Measurements from ENCODE around the gene GYPC. TPM values are rescaled to one million over a fixed set of nuclear protein-coding genes. Genes with fewer than 3 reads are reported as not detected.
"Not testable (repeated sequence)": the region's sequence is repeated elsewhere in the genome, so short reads cannot be mapped to it uniquely, and the experiment has no call there.

The GYPC gene
- total RNA-seq, 1 donor from 2014 or later = 19.6 TPM

DNA sequence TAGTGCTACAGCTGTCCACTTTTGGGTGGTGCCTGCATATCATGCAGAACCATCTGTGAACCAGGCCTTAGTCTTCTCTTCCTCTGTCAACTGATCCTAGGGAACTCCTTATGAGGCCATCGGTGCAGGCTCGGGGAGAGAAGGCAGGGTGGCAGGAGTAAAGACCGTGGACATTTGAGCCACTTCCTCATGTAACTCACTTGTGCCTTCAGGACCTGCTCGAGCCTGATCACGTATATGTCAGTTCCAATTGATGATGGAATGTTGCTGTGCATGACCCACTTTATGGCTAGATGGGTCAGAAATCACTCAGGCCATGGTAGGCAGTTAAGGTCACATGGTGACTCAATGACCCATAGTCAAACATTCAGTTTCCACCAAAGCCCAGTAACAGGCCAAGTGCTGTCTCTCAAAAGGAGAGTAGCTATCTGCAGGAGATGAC, 7.6 kb upstream of the GYPC start:
- DNase-seq (ENCODE audit: low spot score in 2 of 2); FAIRE-seq: not testable (repeated sequence)

GRCh38 chr2:126649101-126649500, 6.9 kb upstream of the GYPC start:
- no peak for FAIRE-seq
- no peak for DNase-seq (ENCODE audit: low spot score in 2 of 2)

DNA sequence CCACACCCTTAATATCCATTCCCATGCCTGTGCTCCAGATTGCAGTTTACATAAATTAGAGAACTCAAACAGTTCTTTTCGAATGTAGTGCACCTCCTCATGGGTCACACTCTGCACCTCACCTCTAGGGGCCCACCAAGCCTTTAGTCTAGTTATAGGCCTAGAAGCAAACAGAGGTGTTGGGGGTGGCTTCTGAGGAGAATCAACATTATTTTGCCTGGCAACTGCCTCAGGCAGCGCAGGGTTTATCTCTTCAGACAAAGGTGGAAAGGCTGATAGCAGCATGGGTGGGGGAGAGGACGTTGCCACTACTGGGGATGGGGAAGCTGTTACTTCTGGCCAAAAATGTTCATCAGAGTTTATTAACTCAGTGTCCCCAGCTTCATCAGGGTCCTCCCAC, 5.0 kb upstream of the GYPC start:
- FAIRE-seq (no peak), DNase-seq (ENCODE audit: low spot score in 2 of 2) (no peak)

DNA sequence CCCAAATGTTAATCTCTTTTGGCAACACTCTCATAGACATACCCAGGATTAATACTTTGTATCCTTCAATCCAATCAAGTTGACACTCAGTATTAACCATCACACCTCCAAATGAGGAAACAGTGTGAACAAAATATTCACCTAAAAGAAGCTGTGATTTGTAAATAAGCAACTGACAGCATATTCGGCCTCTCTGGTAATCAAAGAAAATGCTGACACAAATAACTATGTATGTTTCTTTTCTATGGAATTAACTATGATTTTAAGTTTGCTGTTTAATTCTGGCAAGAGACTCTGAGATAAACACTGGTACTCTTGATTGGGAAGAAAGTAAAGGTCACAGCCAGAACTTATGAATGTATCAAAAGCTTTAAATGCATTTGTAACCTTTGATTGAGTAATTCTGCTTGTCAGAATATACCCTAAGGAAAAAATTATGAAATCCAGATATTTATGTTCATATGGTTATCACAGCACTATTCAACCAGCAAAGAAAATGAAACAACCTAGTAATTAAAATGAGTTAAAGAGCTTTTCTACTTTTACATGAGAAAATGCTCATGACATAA, 3.6 kb upstream of the GYPC start:
- no peak for FAIRE-seq
- no peak for DNase-seq (ENCODE audit: low spot score in 2 of 2)

GRCh38 chr2:126653109-126653508, 2.8 kb upstream of the GYPC start:
- DNase-seq (ENCODE audit: low spot score in 2 of 2) (no peak), FAIRE-seq (no peak)

DNA sequence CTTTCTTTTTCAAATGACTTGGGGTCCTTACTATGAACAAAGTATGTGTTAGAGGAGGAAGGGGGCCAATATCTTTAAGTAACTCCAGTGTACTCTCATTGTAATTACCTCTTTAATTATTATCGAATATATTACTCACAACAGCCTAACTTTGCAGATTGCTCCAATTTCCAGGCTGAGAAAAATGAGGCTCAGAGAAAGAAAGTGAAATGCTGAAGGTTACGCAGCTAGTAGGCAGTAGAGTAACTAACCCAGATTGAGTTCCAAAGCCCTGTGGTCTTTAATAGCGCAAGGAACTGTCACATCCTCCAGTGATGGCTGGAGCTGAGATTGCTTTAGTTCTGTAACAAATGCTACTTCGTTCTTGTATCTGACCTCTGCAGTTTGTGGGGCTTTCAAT, 2.2 kb upstream of the GYPC start:
- FAIRE-seq = no peak
- no peak for DNase-seq (ENCODE audit: low spot score in 2 of 2)

DNA sequence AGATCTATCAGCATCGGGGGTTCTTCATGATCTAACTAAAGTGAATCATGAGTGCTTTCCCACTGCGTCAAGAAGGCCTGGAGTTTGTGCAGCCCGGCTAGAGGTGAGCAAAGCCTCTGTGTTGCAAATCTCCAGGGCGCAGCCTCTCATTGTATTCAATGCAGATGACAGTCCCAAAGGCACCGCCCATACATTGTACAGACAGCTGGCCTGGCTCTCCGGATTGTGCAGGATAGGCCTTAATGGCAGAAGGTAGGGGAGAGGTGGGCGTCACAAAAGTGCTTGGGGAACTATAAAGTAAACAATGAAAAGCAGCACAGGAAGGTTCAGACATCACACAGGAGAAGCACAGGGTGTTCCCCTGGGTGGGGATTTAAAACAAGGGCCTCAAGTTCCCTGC, 907 bp upstream of the GYPC start:
- FAIRE-seq (no peak), DNase-seq (ENCODE audit: low spot score in 2 of 2) (no peak)

GRCh38 chr2:126656431-126657147, 631 bp downstream of the GYPC start:
- peak; percentile 44 to 61 for DNase-seq (ENCODE audit: low spot score in 2 of 2)
- FAIRE-seq = no peak

DNA sequence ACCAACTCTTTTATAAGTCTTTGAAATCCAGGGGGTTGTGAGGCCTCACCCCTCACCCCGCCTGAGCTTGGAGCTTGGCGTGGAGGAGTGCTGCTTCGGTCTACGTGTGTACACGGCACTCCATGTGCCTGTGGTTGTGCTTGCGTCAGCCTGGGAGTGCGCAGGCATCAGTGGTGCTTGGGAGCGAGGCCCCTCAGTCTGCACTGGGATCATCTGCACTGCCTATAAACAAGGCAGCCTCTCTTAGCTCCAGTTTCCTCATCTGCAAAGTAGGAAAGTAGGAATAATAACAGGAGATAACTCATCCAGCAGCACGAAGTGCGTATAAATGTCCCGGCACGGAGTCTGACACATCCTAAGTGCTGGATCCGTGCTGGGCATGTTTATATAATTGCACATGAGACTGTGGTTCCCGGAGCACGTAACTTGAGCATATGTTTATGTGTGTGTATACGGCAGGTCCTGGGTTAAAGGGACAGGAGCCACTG, 1.2 kb downstream of the GYPC start:
- peak in 1 of 2 donors; percentile 44 for DNase-seq (ENCODE audit: low spot score in 2 of 2)
- FAIRE-seq = no peak

- DNase-seq (ENCODE audit: low spot score in 2 of 2) (peak in 1 of 2 donors; percentile 41), FAIRE-seq (no peak)
These were observed 1.8 kb downstream of the GYPC start for GRCh38 chr2:126657636-126658318.

- no peak for DNase-seq (ENCODE audit: low spot score in 2 of 2)
- no peak for FAIRE-seq
These were observed 2.5 kb downstream of the GYPC start for GRCh38 chr2:126658319-126658904.

GRCh38 chr2:126658905-126659561, 3.1 kb downstream of the GYPC start:
- DNase-seq (ENCODE audit: low spot score in 2 of 2) (no peak), FAIRE-seq (no peak)

DNA sequence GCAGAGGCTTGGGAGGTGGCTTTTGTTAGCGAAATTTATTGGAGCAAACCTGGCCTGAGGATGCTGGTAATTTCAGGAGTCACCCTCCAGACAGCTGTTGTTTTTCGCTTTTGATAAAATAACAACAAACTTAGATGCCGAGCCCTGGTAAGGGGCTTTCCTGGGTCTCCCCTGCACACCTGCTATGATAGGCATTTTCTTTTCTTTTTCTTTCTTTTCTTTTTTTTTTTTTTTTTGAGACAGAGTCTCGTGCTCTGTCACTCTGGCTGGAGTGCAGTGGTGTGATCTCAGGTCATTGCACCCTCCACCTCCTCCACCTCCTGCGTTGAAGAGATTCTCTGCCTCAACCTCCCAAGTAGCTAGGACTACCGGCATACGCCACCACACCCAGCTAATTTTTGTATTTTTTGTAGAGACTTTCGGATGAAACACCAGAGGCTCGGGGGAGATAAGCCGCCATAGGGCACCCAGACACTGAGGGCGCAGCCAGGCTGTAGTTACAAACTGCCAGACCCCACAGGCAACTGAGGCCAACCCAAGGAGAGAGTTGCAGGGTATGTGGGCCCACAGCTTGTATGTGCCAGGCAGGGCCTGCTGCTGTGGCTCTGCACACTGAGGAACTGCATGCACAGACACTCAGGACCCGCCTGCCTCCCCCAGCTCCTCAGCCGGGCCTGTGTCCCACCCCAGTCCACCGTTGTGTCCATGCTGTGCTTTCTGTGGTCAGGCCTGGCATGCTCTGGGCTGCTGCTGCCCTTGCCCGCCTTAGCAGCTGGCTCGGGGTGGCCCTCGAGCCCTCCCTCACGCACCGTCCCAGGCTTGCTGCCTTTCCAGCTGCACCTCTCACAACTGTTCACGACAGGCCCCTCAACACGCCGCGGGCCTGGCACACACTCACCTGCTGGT, 3.9 kb downstream of the GYPC start:
- FAIRE-seq (no peak), DNase-seq (ENCODE audit: low spot score in 2 of 2) (no peak)

- DNase-seq (ENCODE audit: low spot score in 2 of 2) (no peak), FAIRE-seq (no peak)
These were observed 5.0 kb downstream of the GYPC start for GRCh38 chr2:126660971-126661370.

DNA sequence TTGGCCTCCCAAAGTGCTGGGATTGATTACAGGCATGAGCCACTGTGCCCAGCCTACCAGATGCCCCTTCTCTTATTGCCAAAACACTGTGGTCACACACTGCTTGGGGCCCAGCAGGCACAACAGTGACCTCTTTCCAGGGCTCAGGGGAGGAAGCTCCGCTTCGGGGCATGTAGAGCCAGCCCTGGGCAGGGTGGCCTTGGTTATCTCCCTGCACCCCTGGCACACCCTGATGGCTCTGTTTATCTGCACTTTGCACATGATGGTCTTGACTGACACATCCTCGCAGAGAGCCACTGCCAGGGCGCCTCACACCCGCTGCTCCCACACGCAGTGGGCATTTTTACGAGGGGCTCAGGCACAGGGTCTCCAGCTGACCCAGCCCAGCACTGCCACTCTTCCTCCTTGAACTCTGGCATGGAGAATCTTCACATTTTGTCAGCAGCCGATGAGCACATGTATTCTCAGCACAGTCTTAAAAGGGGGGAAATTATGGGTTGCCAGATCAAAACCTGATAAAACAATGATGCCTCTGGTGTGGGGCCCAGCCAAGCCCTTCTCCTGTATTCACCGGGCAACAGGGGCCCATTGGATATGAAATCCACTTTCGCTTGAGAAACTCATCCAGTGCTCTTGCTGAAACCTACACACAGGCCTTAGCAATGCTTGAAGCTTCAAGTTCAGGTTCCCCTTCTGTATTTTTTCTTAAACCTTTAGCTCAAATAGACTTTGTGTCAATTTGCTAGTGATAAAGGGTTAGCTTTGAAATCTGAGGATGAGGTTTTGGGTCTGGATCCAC, 5.9 kb downstream of the GYPC start:
- no peak for DNase-seq (ENCODE audit: low spot score in 2 of 2)
- no peak for FAIRE-seq

- FAIRE-seq (no peak), DNase-seq (ENCODE audit: low spot score in 2 of 2) (no peak)
These were observed 6.7 kb downstream of the GYPC start for GRCh38 chr2:126662621-126663020.

DNA sequence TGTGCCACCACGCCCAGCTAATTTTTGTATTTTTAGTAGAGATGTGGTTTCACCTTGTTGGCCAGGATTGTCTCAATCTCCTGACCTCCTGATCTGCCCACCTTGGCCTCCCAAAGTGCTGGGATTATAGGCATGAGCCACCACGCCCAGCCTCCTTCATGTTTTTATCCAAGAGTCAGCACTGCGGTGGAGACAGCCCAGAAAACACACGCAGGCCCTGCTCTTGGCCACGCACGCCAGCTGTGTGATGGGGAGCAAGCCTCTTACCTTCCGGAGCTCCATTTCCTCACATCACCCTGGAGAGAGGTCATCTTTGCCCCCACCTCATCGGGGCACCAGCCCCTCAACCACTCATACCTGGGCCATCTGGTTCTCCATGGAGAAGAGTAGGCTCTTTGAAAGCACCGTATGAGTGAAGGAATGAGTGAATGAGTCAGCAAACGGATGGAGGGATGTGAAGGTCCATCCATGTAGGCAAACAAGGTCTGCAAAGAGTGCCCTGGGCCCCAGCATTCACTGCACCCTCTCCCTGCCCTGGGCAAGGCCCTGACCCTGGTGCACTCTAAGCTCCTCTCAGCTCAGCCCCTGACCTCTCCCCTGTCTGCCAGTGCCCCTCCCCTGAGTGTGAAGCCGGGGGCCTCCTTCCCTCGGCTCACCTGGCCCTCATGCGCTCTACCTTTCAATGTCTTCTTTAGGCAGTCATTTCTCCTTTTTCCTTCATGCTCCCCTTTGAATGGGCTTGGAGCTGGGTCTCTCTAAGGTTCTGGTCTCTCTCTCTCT, 7.4 kb downstream of the GYPC start:
- DNase-seq (ENCODE audit: low spot score in 2 of 2) (no peak), FAIRE-seq (no peak)

DNA sequence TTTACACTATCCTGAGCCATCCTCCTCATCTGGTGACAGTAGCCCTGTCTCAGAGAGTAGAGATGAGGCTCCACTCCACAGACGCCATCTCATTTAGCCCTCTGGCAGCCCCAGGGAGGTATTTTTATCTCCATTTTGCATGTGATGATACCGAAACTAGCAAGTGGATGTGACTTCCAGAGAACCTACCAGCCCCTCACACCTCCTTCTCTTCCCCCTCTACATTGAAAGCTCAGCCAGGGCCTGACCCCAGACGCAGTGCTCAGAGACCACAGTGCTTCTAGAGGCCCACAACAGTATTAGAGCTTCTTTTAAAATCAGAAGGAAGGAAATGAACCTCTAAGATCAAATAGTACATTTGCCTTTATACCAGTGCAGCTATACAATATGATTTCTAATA, 8.3 kb downstream of the GYPC start:
- DNase-seq (ENCODE audit: low spot score in 2 of 2) = no peak

More for the DNA sequence above, 8.3 kb downstream of the GYPC start:
- no peak for FAIRE-seq
